Activated T-cell treated with anti-CD3 and anti-CD28 coated beads for 4 hours (primary cell): ENCODE results near the gene ADD1.

Experiments
- DNase-seq: peaks from one replicate; pipeline ENCODE4 v3.0.0-alpha.2; 2020

ADD1 gene

GRCh38 chr4:2822461-2823300, 21.0 kb upstream of the ADD1 start:
- no peak for DNase-seq

DNA sequence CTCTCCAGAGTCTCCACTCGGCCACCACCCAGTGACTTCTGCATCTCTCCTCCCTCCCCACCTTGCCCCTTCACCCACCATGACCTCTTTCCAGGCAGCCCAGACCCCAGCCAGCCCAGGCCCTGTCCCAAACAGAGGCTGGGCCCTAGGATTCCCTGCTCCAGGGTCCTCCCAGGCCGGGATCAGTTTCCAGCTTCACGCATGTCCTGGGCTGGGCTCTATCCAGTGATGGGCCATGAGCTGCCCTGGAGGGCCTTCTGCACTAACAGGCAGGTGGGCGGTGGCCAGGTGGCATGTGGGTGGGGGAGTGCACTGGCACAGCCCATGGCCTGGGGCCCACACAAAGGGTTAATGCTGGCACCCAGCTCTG, 20.4 kb upstream of the ADD1 start:
- no peak for DNase-seq

DNA sequence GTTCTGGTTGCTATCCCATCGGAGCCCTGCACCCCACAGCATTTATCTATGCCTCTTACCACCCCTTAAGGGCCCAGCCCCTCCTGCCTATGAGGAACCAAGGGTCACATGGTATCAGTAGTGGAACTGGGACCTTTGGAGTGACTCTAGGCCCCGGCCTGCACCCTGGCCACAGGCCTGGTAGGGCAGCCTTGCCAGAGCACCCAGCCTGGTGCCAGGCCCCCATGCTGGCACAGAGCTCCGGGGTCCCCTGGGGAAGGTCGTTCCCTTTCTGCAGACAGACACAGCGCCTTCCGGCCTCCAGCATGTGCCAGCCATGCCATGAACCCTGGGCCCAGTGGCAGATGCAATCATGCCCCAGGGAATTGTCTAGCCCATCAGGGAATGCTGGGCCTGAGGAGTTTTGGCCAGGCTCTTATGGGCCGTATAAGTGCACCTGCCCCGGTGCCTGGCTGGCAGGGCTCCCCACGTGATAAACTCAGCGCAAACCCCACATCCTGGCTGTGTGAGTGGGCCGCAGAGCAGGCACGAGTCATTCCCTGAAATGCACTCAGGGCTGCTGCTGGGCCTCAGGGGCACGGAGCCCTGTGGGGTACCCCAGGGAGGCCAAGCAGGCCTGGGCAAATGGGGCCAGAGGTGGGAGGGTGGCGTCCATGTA, 19.8 kb upstream of the ADD1 start:
- no peak for DNase-seq

- DNase-seq: no peak
Observed at GRCh38 chr4:2824329-2824835, 19.3 kb upstream of the ADD1 start.

DNA sequence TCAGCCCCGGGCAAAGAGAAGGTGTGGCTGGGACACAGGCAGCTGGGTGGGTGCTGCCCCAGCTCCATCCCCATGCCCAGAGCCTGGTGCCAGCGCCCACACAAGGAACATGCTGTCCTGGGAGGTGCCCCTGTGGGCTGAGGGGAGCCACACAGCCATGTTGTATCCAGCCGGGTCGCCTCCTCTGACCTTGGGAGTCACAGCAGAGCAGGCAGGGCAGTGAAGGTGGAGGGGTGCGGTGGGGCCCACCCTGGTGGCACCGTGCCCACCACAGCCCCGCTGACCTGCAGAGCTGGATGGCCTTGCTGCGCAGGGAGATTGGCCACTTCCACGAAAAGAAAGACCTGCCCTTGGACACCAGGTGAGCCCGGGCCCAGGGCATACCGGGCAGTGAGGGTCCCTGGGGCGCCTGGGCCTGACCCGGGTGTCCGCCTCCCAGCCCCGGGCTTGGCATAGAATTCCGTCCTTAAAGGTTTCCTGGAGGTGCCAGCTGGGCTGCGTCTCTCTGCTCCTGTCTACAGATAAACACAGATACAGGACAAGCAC, 18.7 kb upstream of the ADD1 start:
- DNase-seq: no peak

GRCh38 chr4:2825740-2826139, 17.9 kb upstream of the ADD1 start:
- no peak for DNase-seq

GRCh38 chr4:2827071-2827873, 16.4 kb upstream of the ADD1 start:
- no peak for DNase-seq

GRCh38 chr4:2827874-2828751, 15.5 kb upstream of the ADD1 start:
- no peak for DNase-seq

DNA sequence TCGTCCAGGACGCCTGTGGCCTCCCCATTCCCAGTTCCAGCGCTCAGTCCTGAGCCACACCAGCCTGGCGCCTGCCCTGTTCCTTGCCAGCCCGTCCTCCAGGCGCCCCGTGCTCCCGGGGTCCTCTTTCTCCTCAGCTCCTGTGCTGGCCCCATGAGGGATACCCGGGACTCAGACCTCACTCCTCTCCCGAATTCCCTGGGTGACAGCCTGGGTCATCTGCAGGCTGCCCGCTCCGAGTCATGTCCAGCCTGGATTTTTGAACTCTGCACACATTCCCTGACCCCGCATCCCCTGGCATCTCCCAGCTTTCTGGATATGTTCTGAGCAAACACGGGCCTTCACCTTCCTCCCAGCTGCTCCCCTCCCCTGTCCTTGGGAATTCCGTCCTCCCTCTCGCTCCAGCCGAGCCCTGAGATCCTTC, 14.9 kb upstream of the ADD1 start:
- no peak for DNase-seq

GRCh38 chr4:2829321-2829932, 14.2 kb upstream of the ADD1 start:
- no peak for DNase-seq

DNA sequence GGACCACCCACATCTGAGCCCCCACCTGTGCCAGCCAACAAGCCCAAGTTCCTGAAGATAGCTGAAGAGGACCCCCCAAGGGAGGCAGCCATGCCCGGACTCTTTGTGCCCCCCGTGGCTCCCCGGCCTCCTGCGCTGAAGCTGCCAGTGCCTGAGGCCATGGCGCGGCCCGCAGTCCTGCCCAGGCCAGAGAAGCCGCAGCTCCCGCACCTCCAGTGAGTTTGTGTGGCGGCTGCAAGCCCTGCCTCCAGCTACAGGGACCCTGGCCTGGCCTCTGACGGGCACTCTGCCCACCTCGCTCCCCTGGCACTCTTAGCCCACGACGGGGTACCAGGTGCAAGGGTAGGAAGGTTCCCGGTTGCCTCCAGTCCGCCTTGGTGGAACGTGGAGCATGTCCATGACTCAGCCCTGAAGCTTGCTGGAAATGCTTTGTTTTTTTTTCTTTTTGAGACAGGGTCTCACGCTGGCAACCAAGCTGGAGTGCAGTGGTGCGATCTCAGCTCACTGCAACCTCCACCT, 13.7 kb upstream of the ADD1 start:
- DNase-seq: no peak

DNA sequence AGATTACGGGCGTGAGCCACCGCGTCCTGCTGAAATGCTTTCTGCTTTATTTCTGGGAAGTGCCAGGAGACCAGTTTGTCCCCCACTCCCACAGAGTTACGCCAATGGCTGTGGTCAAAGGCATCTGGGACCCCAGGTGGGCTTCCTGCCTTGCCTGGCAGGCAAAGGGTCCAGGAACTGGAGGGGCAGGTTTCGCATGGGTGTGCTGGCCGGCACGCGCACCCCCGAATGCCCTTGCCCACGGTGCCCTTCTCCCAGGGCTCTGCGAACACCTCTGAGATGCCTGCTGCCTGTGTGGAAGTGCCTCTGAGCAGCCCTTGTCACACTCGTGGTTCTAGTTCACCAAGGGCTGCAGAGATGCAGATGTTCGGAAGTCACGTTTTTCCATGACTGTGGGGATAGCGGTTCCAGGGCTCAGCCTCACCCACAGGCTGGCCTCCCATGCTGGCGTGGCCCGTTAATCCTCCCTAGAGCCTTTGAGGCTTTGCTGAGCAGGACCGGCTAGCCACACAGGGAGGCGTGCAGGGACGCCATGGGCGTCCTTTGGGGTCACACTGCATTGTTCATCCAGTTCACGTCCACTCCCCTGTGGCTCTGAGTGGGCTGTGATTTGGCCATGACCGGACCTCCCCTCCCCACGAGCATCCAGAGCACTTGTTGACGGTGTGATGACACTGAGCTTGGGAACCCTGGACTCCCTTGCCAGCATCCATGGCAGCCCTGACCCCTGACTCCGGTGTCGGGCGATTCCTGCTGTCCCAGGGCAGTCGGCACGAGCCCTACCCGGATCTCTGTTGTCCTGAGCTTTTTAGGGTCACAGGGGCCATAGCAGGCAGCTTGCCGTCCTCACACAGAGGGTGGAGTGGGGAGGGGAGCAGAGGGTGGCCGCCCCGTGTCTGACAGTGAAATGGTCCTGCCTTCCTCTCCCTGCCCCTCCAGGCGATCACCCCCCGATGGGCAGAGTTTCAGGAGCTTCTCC, 12.7 kb upstream of the ADD1 start:
- DNase-seq: no peak

DNA sequence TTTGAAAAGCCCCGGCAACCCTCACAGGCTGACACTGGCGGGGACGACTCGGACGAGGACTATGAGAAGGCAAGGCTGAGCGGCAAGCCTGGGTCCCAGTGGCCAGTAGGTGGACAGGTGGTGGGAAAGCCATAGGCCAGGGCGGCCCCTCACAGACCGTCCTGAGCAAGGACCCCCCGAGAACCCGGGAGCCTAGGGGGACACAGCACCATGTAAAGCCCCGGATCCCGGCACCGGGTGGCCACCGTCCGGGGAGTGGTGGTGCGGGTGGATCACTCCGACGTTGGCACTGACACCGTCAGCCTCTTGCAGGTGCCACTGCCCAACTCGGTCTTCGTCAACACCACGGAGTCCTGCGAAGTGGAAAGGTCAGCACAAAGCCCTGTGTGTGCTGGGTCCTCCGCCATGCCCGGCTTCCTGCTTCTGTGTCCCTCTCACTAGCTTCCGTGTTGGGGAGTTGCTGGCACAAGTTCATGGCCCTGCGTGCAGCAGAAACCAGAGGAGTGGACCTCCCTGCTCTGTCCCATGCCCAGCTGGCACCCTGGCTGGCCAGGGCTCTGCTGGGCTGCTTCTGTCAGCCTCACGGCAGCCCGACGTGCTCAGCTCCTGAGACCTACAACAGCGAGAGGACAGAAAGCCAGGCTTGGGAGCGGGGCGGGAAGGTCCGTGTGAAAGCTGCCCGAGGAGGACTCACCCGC, 11.9 kb upstream of the ADD1 start:
- DNase-seq: no peak

GRCh38 chr4:2832309-2832980, 11.2 kb upstream of the ADD1 start:
- DNase-seq: no peak

- DNase-seq: no peak
Observed at GRCh38 chr4:2832981-2833670, 10.5 kb upstream of the ADD1 start.

- DNase-seq: no peak
Observed at GRCh38 chr4:2833671-2834000, 10.0 kb upstream of the ADD1 start.

GRCh38 chr4:2834001-2834921, 9.4 kb upstream of the ADD1 start:
- no peak for DNase-seq
